Measurements from ENCODE around the gene PLPP2. TPM values are rescaled to one million over a fixed set of nuclear protein-coding genes. Genes with fewer than 3 reads are reported as not detected.

PLPP2 gene
- total RNA-seq, 5 donors from 2014 or later (not counting 1 experiment from before 2014, with no cell fraction given), result 0.23 to 2.3 (median 1.1) TPM

DNA sequence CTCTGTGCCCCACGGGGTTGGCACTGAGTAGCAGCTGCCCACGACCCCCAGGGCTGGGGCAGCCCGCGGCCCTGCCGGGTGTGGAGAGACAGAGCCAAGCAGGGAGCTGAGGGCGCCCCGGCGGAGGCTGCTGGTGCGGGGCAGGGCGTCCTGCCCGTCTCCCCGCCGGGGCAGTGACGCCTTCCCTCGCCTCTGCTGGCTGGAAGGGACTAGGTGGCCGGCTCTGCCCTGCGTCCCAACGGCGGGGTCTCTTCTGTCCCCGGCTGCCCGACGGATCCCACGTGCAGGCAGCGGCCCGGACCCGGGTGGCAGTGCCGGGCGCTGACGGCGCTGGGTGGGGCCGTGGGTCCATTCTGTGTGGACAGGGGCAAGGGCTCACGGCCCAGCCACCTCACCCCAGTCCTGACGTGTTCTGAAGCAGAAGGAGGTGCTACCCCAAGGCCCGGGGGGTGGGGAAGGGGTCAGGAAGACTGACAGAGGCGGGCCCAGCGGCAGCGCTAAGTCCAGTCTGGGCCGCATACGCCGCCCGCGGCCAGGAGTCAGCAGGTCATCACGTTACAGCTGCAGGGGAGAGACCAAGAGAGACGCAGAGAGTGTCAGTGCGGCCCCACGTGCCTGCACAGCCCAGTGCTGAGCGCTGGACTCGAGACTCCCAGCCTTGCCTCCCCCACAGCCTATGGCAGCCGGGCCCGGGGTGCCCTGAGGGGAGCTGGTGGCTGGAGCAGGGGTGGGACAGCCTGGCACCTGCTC is 15.1 kb upstream of the PLPP2 start:
- ChIA-PET CTCF (no interaction called here), POLR2A (no interaction called here)
- Histone ChIP-seq H3K4me3 (ENCODE audit: control insufficient read depth in 1 of 2, extremely low read depth in 1 of 2, low read length in 1 of 2) (no peak overlapping the region), H3K36me3 (ENCODE audit: control insufficient read depth in 2 of 2, extremely low read depth in 1 of 2, insufficient read depth in 1 of 2, low read length in 1 of 2) (peaks cover 24 to 35% of the 10 kb centered on the region in 2 donors), H3K9me3 (no peaks in the 10 kb centered on the region), H3K27ac (ENCODE audit: low read length) (no peak overlapping the region), H3K4me1 (ENCODE audit: control insufficient read depth in 1 of 2, extremely low read depth in 1 of 2, insufficient read depth in 2 of 2, low read length in 2 of 2) (no peaks in the 10 kb centered on the region), H3K27me3 (replicated peaks in 1 of 2; ENCODE audit: control insufficient read depth in 2 of 2, extremely low read depth in 1 of 2, insufficient read depth in 2 of 2, low read length in 1 of 2) (no peaks in the 10 kb centered on the region)
- Mint-ChIP-seq H3K4me3 (no peak overlapping the region), H3K27ac (no peak overlapping the region), H3K36me3 (peaks cover 30% of the 10 kb centered on the region), H3K4me1 (peaks cover 0 to 3% (median 0%) of the 10 kb centered on the region in 3 donors), H3K27me3 (no peaks in the 10 kb centered on the region), H3K9me3 (no peaks in the 10 kb centered on the region)
- ATAC-seq (replicated peaks in 1 of 4) (peak in 1 of 4 experiments; percentile 24), DNase-seq (no peak)
- 97% methylated on average over 28 of the region's 50 CpGs for WGBS (ENCODE audit: insufficient coverage)

DNA sequence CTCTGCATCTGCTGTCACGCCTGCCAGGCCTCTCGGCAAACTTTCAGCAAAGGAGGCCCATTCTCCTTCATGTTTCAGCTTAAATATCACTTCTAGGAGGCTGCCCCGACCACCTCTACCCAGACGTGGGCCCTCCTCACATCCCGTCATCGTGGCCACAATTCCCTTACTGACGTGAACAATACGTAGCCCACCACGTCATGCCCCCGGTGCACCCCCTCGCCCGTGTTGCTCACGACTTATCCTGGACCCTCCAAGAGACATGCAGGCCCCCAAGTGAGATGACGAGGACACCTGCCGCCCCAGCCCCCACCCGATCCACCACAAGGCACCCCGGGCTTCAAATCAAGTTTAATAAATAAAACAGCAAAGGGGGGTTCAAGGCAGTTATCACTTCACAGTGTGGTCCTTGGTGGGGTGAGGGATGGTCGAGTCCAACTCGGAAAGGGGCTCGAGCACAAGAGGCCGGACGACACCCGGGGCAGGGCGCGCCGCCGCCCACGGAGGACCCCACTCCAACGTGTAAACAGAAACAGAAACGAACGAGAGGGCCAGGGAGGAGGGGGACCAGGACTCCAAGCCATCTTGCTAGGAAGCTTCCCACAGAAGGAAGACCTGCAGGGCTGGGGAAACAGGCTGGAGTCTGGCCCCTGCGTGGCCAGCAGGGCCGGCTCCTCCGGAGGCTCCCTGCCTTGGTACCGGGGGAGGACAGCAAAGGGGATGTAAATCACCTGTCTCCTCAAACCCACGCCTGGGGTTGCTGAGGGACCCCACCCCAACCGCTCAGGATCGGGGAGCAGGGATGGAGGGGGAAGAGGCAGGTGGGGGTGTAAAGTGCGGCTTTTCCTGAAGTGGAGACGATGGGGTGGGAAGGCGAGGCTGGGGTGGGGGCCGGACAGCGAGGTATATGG is 14.3 kb upstream of the PLPP2 start:
- Histone ChIP-seq H3K4me3 (ENCODE audit: control insufficient read depth in 1 of 2, extremely low read depth in 1 of 2, low read length in 1 of 2) (no peak overlapping the region), H3K4me1 (ENCODE audit: control insufficient read depth in 1 of 2, extremely low read depth in 1 of 2, insufficient read depth in 2 of 2, low read length in 2 of 2) (no peaks in the 10 kb centered on the region), H3K27ac (ENCODE audit: low read length) (no peak overlapping the region), H3K27me3 (replicated peaks in 1 of 2; ENCODE audit: control insufficient read depth in 2 of 2, extremely low read depth in 1 of 2, insufficient read depth in 2 of 2, low read length in 1 of 2) (no peaks in the 10 kb centered on the region), H3K9me3 (no peaks in the 10 kb centered on the region), H3K36me3 (ENCODE audit: control insufficient read depth in 2 of 2, extremely low read depth in 1 of 2, insufficient read depth in 1 of 2, low read length in 1 of 2) (peaks cover 16 to 27% of the 10 kb centered on the region in 2 donors)
- 98% methylated on average over 32 of the region's 43 CpGs for WGBS (ENCODE audit: insufficient coverage)
- CTCF ChIA-PET, result no interaction called here
- Mint-ChIP-seq H3K9me3 (no peaks in the 10 kb centered on the region), H3K27me3 (no peaks in the 10 kb centered on the region), H3K4me1 (peaks cover 0 to 3% (median 0%) of the 10 kb centered on the region in 3 donors), H3K27ac (no peak overlapping the region), H3K36me3 (peaks cover 24% of the 10 kb centered on the region), H3K4me3 (no peak overlapping the region)
- no peak for ATAC-seq (replicated peaks in 1 of 4)
- DNase-seq, result no peak
- POLR2A ChIA-PET, result no interaction called here

DNA sequence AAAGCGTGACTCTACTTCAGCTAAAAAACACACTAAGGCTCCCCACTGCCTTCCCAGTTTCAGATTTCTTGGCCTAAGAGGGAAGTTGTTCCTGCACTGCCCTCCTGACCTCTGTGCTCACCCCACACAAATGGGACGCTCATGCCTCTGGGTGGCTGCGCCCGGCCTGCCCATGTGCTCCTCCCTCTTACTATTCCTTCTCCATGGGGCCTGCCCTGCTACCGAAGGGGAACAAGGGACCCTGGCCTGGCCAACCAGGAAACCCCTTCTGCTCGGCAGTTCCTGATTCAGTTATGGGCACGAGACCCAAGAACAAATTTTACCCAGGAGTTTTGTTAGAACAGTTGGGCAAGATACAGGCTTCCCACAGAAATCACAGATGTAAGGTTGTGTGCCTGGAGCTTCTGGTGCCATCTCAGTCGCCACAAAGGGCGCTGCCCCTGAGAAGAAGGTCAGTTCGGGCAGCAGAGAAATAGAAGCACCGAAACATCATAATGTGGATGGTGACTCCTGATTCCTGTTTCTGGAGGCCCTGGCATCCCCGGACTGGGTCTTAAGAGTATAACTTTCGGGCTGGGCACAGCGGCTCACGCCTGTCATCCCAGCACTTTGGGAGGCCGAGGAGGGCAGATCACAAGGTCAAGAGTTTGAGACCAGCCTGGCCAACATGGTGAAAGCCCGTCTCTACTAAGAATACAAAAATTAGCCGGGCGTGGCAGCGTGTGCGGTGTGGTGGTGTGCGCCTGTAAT is 5.4 kb upstream of the PLPP2 start:
- ChIA-PET CTCF (interaction anchor here in 1 of 2 donors (0.5 kb wide), 1 partner anchor 700 kb away, joined by 3 read pairs; no protein-coding TSS in a partner anchor), POLR2A (no interaction called here)
- H3K9me3 Mint-ChIP-seq, result no peaks in the 10 kb centered on the region
- no peak overlapping the region for H3K27ac Mint-ChIP-seq
- DNase-seq, result no peak
- H3K4me3 ChIP-seq (ENCODE audit: control insufficient read depth in 1 of 2, extremely low read depth in 1 of 2, low read length in 1 of 2), result no peak overlapping the region
- peaks cover 17 to 37% of the 10 kb centered on the region in 2 donors for H3K27me3 Mint-ChIP-seq
- no peaks in the 10 kb centered on the region for H3K36me3 ChIP-seq (ENCODE audit: control insufficient read depth in 2 of 2, extremely low read depth in 1 of 2, insufficient read depth in 1 of 2, low read length in 1 of 2)
- H3K4me1 Mint-ChIP-seq, result peaks cover 9 to 18% (median 12%) of the 10 kb centered on the region in 3 donors
- H3K9me3 ChIP-seq, result no peaks in the 10 kb centered on the region
- peak overlapping the region in 1 of 3 donors; percentile 16 for H3K4me3 Mint-ChIP-seq
- no peak for ATAC-seq (replicated peaks in 1 of 4)
- peaks cover 0 to 9% of the 10 kb centered on the region in 2 experiments for H3K4me1 ChIP-seq (ENCODE audit: control insufficient read depth in 1 of 2, extremely low read depth in 1 of 2, insufficient read depth in 2 of 2, low read length in 2 of 2)
- no peak overlapping the region for H3K27ac ChIP-seq (ENCODE audit: low read length)
- WGBS (ENCODE audit: insufficient coverage), result 79% methylated on average over 17 of the region's 22 CpGs
- H3K36me3 Mint-ChIP-seq, result no peaks in the 10 kb centered on the region
- H3K27me3 ChIP-seq (replicated peaks in 1 of 2; ENCODE audit: control insufficient read depth in 2 of 2, extremely low read depth in 1 of 2, insufficient read depth in 2 of 2, low read length in 1 of 2), result peaks cover 3 to 49% of the 10 kb centered on the region in 2 experiments

DNA sequence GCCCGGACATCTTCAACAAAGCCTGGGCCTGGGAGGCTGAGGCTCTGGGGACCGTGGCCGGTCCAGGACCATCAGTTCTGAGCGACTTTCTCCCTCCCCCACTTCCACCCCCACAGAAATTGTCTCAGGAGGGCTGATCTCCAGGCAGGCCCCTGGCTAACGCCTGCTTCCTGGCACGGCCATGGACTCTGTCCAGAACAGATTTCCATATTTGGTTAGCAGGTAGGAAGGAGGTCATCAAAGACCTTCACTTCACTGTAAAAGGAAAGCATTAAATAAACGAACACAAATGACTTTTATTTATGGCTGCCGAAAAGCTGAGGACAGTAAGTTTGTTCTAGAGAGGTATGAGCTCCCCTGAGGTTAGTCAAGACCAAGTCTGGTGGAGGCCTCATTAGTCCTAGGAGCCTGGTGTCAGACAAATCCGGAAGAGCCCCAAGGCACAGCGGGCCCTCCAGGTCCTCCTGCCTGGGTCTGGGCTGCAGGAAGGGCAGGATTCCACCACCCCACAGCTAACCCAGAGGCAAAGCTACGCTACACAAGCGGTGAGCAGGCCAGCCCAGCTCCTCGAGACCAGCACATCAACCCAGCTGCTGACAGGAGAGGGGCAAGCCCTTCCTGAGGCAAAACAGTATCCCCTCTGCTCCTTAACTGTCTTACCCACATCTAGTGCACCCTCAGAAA is 4.6 kb upstream of the PLPP2 start:
- ChIA-PET POLR2A (no interaction called here), CTCF (interaction anchor here in 1 of 2 donors (0.5 kb wide), 1 partner anchor 701 kb away, joined by 3 read pairs; no protein-coding TSS in a partner anchor)
- ATAC-seq (replicated peaks in 1 of 4), result no peak
- 92% methylated on average over 8 of the region's 13 CpGs for WGBS (ENCODE audit: insufficient coverage)
- no peaks in the 10 kb centered on the region for H3K36me3 ChIP-seq (ENCODE audit: control insufficient read depth in 2 of 2, extremely low read depth in 1 of 2, insufficient read depth in 1 of 2, low read length in 1 of 2)
- Mint-ChIP-seq H3K27ac (no peak overlapping the region), H3K4me3 (peak overlapping the region in 1 of 3 donors; percentile 16), H3K36me3 (no peaks in the 10 kb centered on the region), H3K9me3 (no peaks in the 10 kb centered on the region), H3K27me3 (peaks cover 17 to 37% of the 10 kb centered on the region in 2 donors), H3K4me1 (peaks cover 9 to 18% (median 12%) of the 10 kb centered on the region in 3 donors)
- H3K4me1 ChIP-seq (ENCODE audit: control insufficient read depth in 1 of 2, extremely low read depth in 1 of 2, insufficient read depth in 2 of 2, low read length in 2 of 2), result peaks cover 0 to 12% of the 10 kb centered on the region in 2 experiments
- no peak overlapping the region for H3K4me3 ChIP-seq (ENCODE audit: control insufficient read depth in 1 of 2, extremely low read depth in 1 of 2, low read length in 1 of 2)
- H3K9me3 ChIP-seq, result no peaks in the 10 kb centered on the region
- DNase-seq, result no peak
- peaks cover 3 to 52% of the 10 kb centered on the region in 2 experiments for H3K27me3 ChIP-seq (replicated peaks in 1 of 2; ENCODE audit: control insufficient read depth in 2 of 2, extremely low read depth in 1 of 2, insufficient read depth in 2 of 2, low read length in 1 of 2)
- H3K27ac ChIP-seq (ENCODE audit: low read length), result no peak overlapping the region

DNA sequence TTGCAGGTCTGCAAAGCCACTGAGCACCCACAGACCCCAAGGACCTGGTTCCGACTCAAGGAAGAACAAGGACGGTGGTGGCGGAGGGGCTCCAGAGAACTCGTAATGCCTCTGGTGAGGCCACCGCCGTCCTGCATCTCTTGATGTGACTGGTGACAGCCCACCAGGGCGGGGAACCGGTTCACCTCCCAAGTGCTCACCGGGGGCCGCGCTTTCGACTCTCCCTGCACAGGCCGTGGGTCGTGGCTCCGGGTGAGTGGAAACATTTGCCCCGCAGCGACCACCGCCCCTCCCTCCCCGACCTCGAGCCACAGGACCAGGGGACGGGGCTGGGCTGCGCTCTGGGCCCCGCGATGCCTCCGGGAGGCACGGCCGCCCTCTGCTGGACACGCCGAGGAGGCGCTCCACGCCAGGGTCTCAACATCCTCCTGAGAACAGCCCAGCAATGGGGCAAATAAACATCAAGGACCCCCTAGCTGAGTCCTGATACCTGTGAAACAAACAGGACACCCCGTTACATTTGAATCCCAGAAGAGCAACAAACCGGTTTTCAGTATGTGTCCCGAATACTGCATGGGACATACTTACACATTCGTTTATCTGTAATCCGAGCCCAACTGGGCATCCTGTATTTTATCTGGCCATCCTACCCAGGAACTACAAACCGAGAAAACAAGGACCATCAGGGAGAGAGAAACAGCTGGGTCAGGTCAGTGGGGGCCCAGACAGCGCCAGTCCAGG is 3.9 kb upstream of the PLPP2 start:
- H3K27ac ChIP-seq (ENCODE audit: low read length), result no peak overlapping the region
- DNase-seq (peak in 22 of 35 experiments; percentile 16 to 51 (median 31)), ATAC-seq (replicated peaks in 1 of 4) (peak; percentile 62 to 75 (median 70))
- peaks cover 18 to 41% of the 10 kb centered on the region in 2 donors for H3K27me3 Mint-ChIP-seq
- peak overlapping the region in 2 of 3 donors; percentile 6 to 24 for H3K4me3 Mint-ChIP-seq
- 13% methylated on average over 36 of the region's 38 CpGs for WGBS (ENCODE audit: insufficient coverage)
- peaks cover 3 to 58% of the 10 kb centered on the region in 2 experiments for H3K27me3 ChIP-seq (replicated peaks in 1 of 2; ENCODE audit: control insufficient read depth in 2 of 2, extremely low read depth in 1 of 2, insufficient read depth in 2 of 2, low read length in 1 of 2)
- CTCF ChIA-PET, result no interaction called here
- H3K4me1 ChIP-seq (ENCODE audit: control insufficient read depth in 1 of 2, extremely low read depth in 1 of 2, insufficient read depth in 2 of 2, low read length in 2 of 2), result peaks cover 0 to 17% of the 10 kb centered on the region in 2 experiments
- H3K27ac Mint-ChIP-seq, result no peak overlapping the region
- no peak overlapping the region for H3K4me3 ChIP-seq (ENCODE audit: control insufficient read depth in 1 of 2, extremely low read depth in 1 of 2, low read length in 1 of 2)
- H3K36me3 Mint-ChIP-seq, result no peaks in the 10 kb centered on the region
- H3K4me1 Mint-ChIP-seq, result peaks cover 12 to 21% (median 13%) of the 10 kb centered on the region in 3 donors
- POLR2A ChIA-PET, result no interaction called here
- no peaks in the 10 kb centered on the region for H3K36me3 ChIP-seq (ENCODE audit: control insufficient read depth in 2 of 2, extremely low read depth in 1 of 2, insufficient read depth in 1 of 2, low read length in 1 of 2)
- H3K9me3 ChIP-seq, result no peaks in the 10 kb centered on the region
- no peaks in the 10 kb centered on the region for H3K9me3 Mint-ChIP-seq
